ENCODE results near the gene ATAD3C. TPM values are rescaled to one million over a fixed set of nuclear protein-coding genes. Genes with fewer than 3 reads are reported as not detected.

ATAD3C gene
- total RNA-seq, 4 donors from 2014 or later, result 0.47 to 1.1 (median 0.94) TPM; not detected in 1

DNA sequence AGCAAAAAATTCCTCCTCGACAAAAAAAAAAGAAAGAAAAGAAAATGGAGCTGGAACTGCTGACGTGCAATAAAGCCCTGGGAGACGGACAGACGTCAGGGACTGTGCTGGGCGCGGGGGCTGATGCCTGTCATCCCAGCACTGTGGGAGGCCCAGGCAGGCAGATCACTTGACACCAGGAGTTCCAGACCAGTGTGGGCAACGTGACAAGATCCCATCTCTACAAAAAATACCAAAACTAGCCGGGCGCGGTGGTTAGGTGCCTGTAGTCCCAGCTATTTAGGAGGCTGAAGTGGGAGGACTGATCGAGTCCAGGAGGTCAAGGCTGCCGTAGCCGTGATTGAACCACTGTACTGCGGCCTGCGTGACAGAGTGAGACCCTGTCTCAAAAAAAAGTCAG lies 24.8 kb upstream of the ATAD3C start:
- H3K27me3 ChIP-seq, result no peaks in the 10 kb centered on the region
- H3K36me3 ChIP-seq, result no peaks in the 10 kb centered on the region
- H3K4me3 ChIP-seq, result no peak overlapping the region
- no peaks in the 10 kb centered on the region for H3K9me3 ChIP-seq
- ATAC-seq, result no peak
- peaks cover 0 to 61% (median 10%) of the 10 kb centered on the region in 3 donors for H3K4me1 ChIP-seq
- no peak overlapping the region for H3K27ac ChIP-seq
- TF ChIP-seq, protein P1, sequence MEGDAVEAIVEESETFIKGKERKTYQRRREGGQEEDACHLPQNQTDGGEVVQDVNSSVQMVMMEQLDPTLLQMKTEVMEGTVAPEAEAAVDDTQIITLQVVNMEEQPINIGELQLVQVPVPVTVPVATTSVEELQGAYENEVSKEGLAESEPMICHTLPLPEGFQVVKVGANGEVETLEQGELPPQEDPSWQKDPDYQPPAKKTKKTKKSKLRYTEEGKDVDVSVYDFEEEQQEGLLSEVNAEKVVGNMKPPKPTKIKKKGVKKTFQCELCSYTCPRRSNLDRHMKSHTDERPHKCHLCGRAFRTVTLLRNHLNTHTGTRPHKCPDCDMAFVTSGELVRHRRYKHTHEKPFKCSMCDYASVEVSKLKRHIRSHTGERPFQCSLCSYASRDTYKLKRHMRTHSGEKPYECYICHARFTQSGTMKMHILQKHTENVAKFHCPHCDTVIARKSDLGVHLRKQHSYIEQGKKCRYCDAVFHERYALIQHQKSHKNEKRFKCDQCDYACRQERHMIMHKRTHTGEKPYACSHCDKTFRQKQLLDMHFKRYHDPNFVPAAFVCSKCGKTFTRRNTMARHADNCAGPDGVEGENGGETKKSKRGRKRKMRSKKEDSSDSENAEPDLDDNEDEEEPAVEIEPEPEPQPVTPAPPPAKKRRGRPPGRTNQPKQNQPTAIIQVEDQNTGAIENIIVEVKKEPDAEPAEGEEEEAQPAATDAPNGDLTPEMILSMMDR (IDR thresholded peaks at IDR 0.05), result no peak
- no peak for TF ChIP-seq POLR2A (IDR thresholded peaks at IDR 0.05)
- no peak for TF ChIP-seq POLR2AphosphoS5 (IDR thresholded peaks at IDR 0.05)
- no peak for TF ChIP-seq EP300 (IDR thresholded peaks at IDR 0.05)
- WGBS, 2 donors (ENCODE audit: low coverage in 1 of 2), result 68 to 87% methylated on average over 6 to 15 of the region's 15 CpGs

GRCh38 chr1:1425426-1425752 lies 24.1 kb upstream of the ATAD3C start:
- H3K4me3 ChIP-seq, result no peak overlapping the region
- peak overlapping the region in 1 of 4 donors; percentile 97 for H3K27ac ChIP-seq
- no peaks in the 10 kb centered on the region for H3K9me3 ChIP-seq
- 37 to 40% methylated on average over 2 to 6 of the region's 12 CpGs for WGBS, 2 donors (ENCODE audit: low coverage in 1 of 2)
- peaks cover 0 to 63% (median 13%) of the 10 kb centered on the region in 3 donors for H3K4me1 ChIP-seq
- no peak for ATAC-seq
- TF ChIP-seq POLR2A (IDR thresholded peaks at IDR 0.05), result no peak
- TF ChIP-seq, protein P1 (IDR thresholded peaks at IDR 0.05), result no peak
- TF ChIP-seq POLR2AphosphoS5 (IDR thresholded peaks at IDR 0.05), result no peak
- TF ChIP-seq EP300 (IDR thresholded peaks at IDR 0.05), result no peak
- no peaks in the 10 kb centered on the region for H3K36me3 ChIP-seq
- H3K27me3 ChIP-seq, result no peaks in the 10 kb centered on the region

- Histone ChIP-seq H3K9me3 (no peaks in the 10 kb centered on the region), H3K36me3 (no peaks in the 10 kb centered on the region), H3K27ac (peak overlapping the region in 2 of 4 donors; percentile 78 to 97), H3K4me3 (no peak overlapping the region), H3K4me1 (peaks cover 0 to 63% (median 15%) of the 10 kb centered on the region in 3 donors), H3K27me3 (no peaks in the 10 kb centered on the region)
- TF ChIP-seq POLR2A (IDR thresholded peaks at IDR 0.05) (no peak), EP300 (IDR thresholded peaks at IDR 0.05) (no peak), POLR2AphosphoS5 (IDR thresholded peaks at IDR 0.05) (no peak)
- TF ChIP-seq, protein P1 (IDR thresholded peaks at IDR 0.05), result no peak
- ATAC-seq, result no peak
- WGBS, 2 donors (ENCODE audit: low coverage in 1 of 2), result no CpG with 5 or more reads among the region's 33 CpGs
Observed at GRCh38 chr1:1425753-1426495, 23.6 kb upstream of the ATAD3C start.

DNA sequence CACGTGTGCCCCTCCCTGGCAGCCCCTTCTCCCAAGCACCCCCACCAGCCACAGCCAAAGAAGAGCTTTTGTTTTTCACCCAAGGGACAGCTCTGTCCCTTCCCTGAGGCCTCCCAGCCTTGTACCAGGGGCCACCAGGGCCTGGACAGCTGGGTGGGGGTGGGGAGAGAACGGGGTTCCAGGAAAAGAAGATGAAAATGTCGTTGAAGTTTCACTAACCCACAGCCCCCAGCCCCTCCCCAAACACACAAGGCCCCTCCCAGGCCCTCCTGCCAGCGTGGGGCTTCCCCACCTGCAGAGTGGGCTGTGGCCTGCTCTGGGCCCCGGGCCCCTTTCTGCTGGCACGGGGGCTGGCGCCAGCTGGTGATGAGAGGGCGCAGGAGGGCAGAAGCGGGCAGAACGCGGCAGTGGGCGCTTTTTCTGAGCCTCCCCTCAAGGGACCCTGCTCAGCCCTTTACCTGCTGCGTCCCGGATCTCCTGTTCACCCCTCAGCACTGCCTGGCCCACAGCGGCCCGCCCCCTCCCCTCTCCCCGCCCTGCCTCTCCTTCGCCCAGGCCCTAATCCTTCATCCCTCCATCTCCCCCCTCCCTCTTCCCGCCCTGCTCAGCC lies 22.9 kb upstream of the ATAD3C start:
- H3K4me1 ChIP-seq, result peaks cover 0 to 63% (median 20%) of the 10 kb centered on the region in 3 donors
- 30 to 43% methylated on average over 5 to 12 of the region's 19 CpGs for WGBS, 2 donors (ENCODE audit: low coverage in 1 of 2)
- no peaks in the 10 kb centered on the region for H3K27me3 ChIP-seq
- no peak for TF ChIP-seq POLR2AphosphoS5 (IDR thresholded peaks at IDR 0.05)
- TF ChIP-seq POLR2A (IDR thresholded peaks at IDR 0.05), result no peak
- TF ChIP-seq EP300 (IDR thresholded peaks at IDR 0.05), result no peak
- TF ChIP-seq, protein P1 (IDR thresholded peaks at IDR 0.05), result no peak
- no peaks in the 10 kb centered on the region for H3K9me3 ChIP-seq
- H3K27ac ChIP-seq, result peak overlapping the region in 3 of 4 donors; percentile 29 to 97 (median 78)
- no peaks in the 10 kb centered on the region for H3K36me3 ChIP-seq
- H3K4me3 ChIP-seq, result no peak overlapping the region
- no peak for ATAC-seq

Data from gastroesophageal sphincter (tissue), 4 donors.